Measurements from ENCODE around the gene SLAMF6. TPM values are rescaled to one million over a fixed set of nuclear protein-coding genes. Genes with fewer than 3 reads are reported as not detected.

SLAMF6 gene
- total RNA-seq, 4 donors from 2014 or later, result 0.19 to 2.3 TPM; not detected in 2

DNA sequence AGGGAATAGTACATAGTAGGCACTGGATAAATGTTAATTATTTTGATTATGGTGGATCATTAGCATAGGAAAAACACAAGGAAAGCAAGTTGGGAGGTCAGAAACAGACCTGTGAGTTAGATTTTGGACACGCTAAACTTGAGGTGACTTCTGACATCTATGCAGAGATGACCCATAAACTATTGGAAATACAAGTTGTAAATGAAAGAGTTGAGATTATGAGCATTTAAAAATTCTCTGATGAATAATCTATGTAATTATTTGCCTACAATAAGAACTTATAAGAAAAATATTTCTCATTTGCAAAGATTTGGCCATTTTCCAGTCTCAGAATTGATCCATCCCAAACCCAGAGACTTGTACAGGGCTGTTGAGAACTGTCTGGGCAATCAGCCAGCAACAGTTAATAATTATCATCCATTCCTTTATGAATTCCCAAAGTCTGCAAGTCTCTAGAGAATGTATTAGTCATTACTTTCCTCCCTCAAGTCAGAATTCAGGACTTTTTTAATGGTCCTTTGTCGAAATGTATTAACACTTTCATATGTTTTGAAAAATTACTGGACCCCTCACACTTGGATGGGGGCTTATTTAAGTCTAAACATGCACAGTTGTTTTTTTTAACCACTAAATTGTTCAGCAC is 19.4 kb upstream of the SLAMF6 start:
- DNase-seq (no peak), ATAC-seq (no peak)
- Histone ChIP-seq H3K36me3 (no peaks in the 10 kb centered on the region), H3K9me3 (no peaks in the 10 kb centered on the region), H3K4me1 (no peaks in the 10 kb centered on the region), H3K27me3 (no peaks in the 10 kb centered on the region), H3K27ac (no peak overlapping the region), H3K4me3 (no peak overlapping the region)
- in situ Hi-C loops (cut with MboI; ENCODE audit: low sequenced_read_pairs in 4 of 4) (no loop called here), intact Hi-C loops (cut with DNase I; ENCODE audit: low total_unique reads) (no loop called here)
- TF ChIP-seq, protein P1, sequence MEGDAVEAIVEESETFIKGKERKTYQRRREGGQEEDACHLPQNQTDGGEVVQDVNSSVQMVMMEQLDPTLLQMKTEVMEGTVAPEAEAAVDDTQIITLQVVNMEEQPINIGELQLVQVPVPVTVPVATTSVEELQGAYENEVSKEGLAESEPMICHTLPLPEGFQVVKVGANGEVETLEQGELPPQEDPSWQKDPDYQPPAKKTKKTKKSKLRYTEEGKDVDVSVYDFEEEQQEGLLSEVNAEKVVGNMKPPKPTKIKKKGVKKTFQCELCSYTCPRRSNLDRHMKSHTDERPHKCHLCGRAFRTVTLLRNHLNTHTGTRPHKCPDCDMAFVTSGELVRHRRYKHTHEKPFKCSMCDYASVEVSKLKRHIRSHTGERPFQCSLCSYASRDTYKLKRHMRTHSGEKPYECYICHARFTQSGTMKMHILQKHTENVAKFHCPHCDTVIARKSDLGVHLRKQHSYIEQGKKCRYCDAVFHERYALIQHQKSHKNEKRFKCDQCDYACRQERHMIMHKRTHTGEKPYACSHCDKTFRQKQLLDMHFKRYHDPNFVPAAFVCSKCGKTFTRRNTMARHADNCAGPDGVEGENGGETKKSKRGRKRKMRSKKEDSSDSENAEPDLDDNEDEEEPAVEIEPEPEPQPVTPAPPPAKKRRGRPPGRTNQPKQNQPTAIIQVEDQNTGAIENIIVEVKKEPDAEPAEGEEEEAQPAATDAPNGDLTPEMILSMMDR (IDR thresholded peaks at IDR 0.05 in 4 of 5, conservative IDR thresholded peaks at IDR 0.05 in 1 of 5), result no peak
- no peak for TF ChIP-seq POLR2A (IDR thresholded peaks at IDR 0.05)

GRCh38 chr1:160541622-160542302 is 18.7 kb upstream of the SLAMF6 start:
- TF ChIP-seq, protein P1 (IDR thresholded peaks at IDR 0.05 in 4 of 5, conservative IDR thresholded peaks at IDR 0.05 in 1 of 5), result no peak
- TF ChIP-seq POLR2A (IDR thresholded peaks at IDR 0.05), result no peak
- intact Hi-C loops (cut with DNase I; ENCODE audit: low total_unique reads), result no loop called here
- DNase-seq (no peak), ATAC-seq (no peak)
- H3K9me3 ChIP-seq, result no peaks in the 10 kb centered on the region
- H3K27ac ChIP-seq, result no peak overlapping the region
- H3K36me3 ChIP-seq, result no peaks in the 10 kb centered on the region
- H3K27me3 ChIP-seq, result no peaks in the 10 kb centered on the region
- in situ Hi-C loops (cut with MboI; ENCODE audit: low sequenced_read_pairs in 4 of 4), result no loop called here
- H3K4me3 ChIP-seq, result no peak overlapping the region
- no peaks in the 10 kb centered on the region for H3K4me1 ChIP-seq

GRCh38 chr1:160540859-160541233 is 17.8 kb upstream of the SLAMF6 start:
- no peaks in the 10 kb centered on the region for H3K9me3 ChIP-seq
- no peak for DNase-seq
- in situ Hi-C loops (cut with MboI; ENCODE audit: low sequenced_read_pairs in 4 of 4), result no loop called here
- intact Hi-C loops (cut with DNase I; ENCODE audit: low total_unique reads), result no loop called here
- H3K4me1 ChIP-seq, result no peaks in the 10 kb centered on the region
- no peak for TF ChIP-seq POLR2A (IDR thresholded peaks at IDR 0.05)
- TF ChIP-seq, protein P1 (IDR thresholded peaks at IDR 0.05 in 4 of 5, conservative IDR thresholded peaks at IDR 0.05 in 1 of 5), result no peak
- H3K4me3 ChIP-seq, result no peak overlapping the region
- ATAC-seq, result no peak
- no peaks in the 10 kb centered on the region for H3K27me3 ChIP-seq
- no peaks in the 10 kb centered on the region for H3K36me3 ChIP-seq
- H3K27ac ChIP-seq, result no peak overlapping the region

DNA sequence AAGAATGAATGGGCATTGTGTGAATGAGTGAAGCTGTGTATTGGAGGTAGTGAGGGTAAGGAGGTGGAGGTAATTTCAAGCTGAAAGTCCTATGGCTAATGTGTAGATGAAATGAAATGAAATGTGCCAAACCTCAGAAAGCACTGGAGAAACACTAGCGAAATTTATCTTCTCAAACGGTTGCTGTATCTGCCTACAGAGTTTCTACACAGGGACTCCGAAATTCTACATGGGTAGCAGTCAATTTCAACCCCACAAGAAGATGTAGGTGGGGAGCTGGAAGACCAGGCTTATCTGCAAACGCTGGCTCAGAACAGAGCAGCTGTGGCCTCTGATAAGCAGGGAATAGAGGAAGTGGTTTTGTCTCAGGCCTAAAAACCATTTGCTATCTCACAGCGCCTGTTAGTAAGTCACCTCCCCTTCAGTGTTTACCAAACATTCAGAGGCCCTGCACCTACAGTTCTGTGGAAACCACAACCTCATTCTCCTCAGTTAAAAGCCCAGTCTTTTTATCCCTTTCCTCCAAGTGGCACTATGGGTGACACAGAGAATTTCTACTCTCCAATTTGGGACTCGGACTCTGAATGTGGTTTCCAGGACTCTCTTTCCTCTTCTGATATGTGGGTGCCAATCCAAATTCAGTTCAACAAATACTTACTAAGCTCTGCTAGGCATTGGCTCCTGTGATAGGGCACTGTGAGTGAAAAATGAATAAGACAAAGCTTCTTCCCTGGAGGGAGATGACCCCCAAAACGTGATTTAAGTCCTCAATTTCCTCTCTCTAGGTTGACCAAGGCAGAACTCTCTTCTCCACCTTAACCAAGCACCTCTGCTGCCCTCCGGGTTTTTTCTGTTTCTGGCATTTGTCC is 17.2 kb upstream of the SLAMF6 start:
- in situ Hi-C loops (cut with MboI; ENCODE audit: low sequenced_read_pairs in 4 of 4), result no loop called here
- Histone ChIP-seq H3K27me3 (no peaks in the 10 kb centered on the region), H3K4me1 (no peaks in the 10 kb centered on the region), H3K27ac (no peak overlapping the region), H3K9me3 (no peaks in the 10 kb centered on the region), H3K4me3 (no peak overlapping the region), H3K36me3 (no peaks in the 10 kb centered on the region)
- DNase-seq (no peak), ATAC-seq (no peak)
- intact Hi-C loops (cut with DNase I; ENCODE audit: low total_unique reads), result no loop called here
- no peak for TF ChIP-seq POLR2A (IDR thresholded peaks at IDR 0.05)
- TF ChIP-seq, protein P1 (IDR thresholded peaks at IDR 0.05 in 4 of 5, conservative IDR thresholded peaks at IDR 0.05 in 1 of 5), result no peak

Measured in gastrocnemius medialis (tissue), 4 donors.